ENCODE data around the gene HIBADH.

- no peak for TF ChIP-seq CTCF (IDR thresholded peaks at IDR 0.05)
- TF ChIP-seq POLR2A (IDR thresholded peaks at IDR 0.05): no peak
These were observed 20.4 kb downstream of the HIBADH start for GRCh38 chr7:27642271-27642670.
